Measurements from ENCODE around the gene COQ3. TPM values are rescaled to one million over a fixed set of nuclear protein-coding genes. Genes with fewer than 3 reads are reported as not detected.

COQ3 gene
- total and polyA plus RNA-seq, 2 of the 8 experiments (the other 6 are each of a cell fraction or from before 2014, with no cell fraction given), result 8.4 to 16.2 TPM

- H2BK20ac ChIP-seq (ENCODE audit: low read length), result no peak overlapping the region
- H3K4me3 ChIP-seq (ENCODE audit: extremely low read depth in 1 of 4, insufficient read depth in 2 of 4, low read depth in 3 of 4, low read length in 4 of 4), result no peak overlapping the region
- H3K27me3 ChIP-seq (replicated peaks in 1 of 4; ENCODE audit: control insufficient read depth in 3 of 4, extremely low read depth in 1 of 4, insufficient read depth in 3 of 4, low read length in 3 of 4), result no peaks in the 10 kb centered on the region; a peak in 1 of 7 replicates
- ChIA-PET CTCF (ENCODE audit: partially characterized antibody) (interaction anchor here (2.7 kb wide), 1 partner anchor 27 kb away, joined by 8 read pairs; no protein-coding TSS in a partner anchor), POLR2A (ENCODE audit: partially characterized antibody) (no interaction called here)
- no peaks in the 10 kb centered on the region for H3K23me2 ChIP-seq (ENCODE audit: low read depth, low read length)
- H3K56ac ChIP-seq (replicated peaks; ENCODE audit: insufficient read length, low read depth, low read length), result no peak overlapping the region
- no peak overlapping the region for H4K91ac ChIP-seq (replicated peaks; ENCODE audit: insufficient read length, low read length)
- no peaks in the 10 kb centered on the region for H4K20me1 ChIP-seq (replicated peaks in 1 of 2; ENCODE audit: control insufficient read depth in 1 of 2, insufficient read depth in 2 of 2, low read length in 2 of 2)
- H2BK5ac ChIP-seq (ENCODE audit: low read depth, low read length), result no peak overlapping the region
- FAIRE-seq (no peak), DNase-seq (ENCODE audit: low read depth in 1 of 2, low spot score in 2 of 2) (no peak)
- H2AK5ac ChIP-seq (ENCODE audit: low read depth, low read length), result no peak overlapping the region
- H3K9me3 ChIP-seq (ENCODE audit: insufficient read depth in 2 of 2, low read depth in 1 of 2, low read length in 1 of 2), result no peaks in the 10 kb centered on the region
- TF ChIP-seq HDAC6 (IDR thresholded peaks at IDR 0.05; ENCODE audit: low read depth, low read length) (no peak), SIN3A (conservative IDR thresholded peaks at IDR 0.05 in 1 of 2, IDR thresholded peaks at IDR 0.05 in 1 of 2; ENCODE audit: low read depth in 1 of 2, low read length in 2 of 2) (no peak), TAF1 (IDR thresholded peaks at IDR 0.05; ENCODE audit: low read depth, low read length) (no peak), ASH2L (IDR thresholded peaks at IDR 0.05; ENCODE audit: low read length) (no peak), KDM5A (IDR thresholded peaks at IDR 0.05; ENCODE audit: low read length) (no peak), SP4 (IDR thresholded peaks at IDR 0.05; ENCODE audit: low read length) (no peak), CHD1 (IDR thresholded peaks at IDR 0.05; ENCODE audit: low read depth, low read length) (no peak), ZNF274 (IDR thresholded peaks at IDR 0.05; ENCODE audit: borderline replicate concordance, extremely low read depth, low read length) (no peak), CHD2 (IDR thresholded peaks at IDR 0.05; ENCODE audit: low read length) (no peak), TBP (IDR thresholded peaks at IDR 0.05; ENCODE audit: low read depth, low read length) (no peak), MAX (IDR thresholded peaks at IDR 0.05) (no peak), TAF7 (optimal IDR thresholded peaks at IDR 0.05; ENCODE audit: borderline replicate concordance, low read depth, low read length) (no peak), PHF8 (conservative IDR thresholded peaks at IDR 0.05; ENCODE audit: low read depth, low read length) (no peak), CREB1 (IDR thresholded peaks at IDR 0.05) (no peak), CBX8 (IDR thresholded peaks at IDR 0.05; ENCODE audit: borderline replicate concordance, low read depth, low read length) (no peak), RBBP5 (IDR thresholded peaks at IDR 0.05; ENCODE audit: borderline replicate concordance, low read depth, low read length) (no peak)
- H3K79me2 ChIP-seq (ENCODE audit: control insufficient read depth in 1 of 2, insufficient read depth in 2 of 2, low read length in 2 of 2), result no peaks in the 10 kb centered on the region
- no peaks in the 10 kb centered on the region for H3K36me3 ChIP-seq (ENCODE audit: control insufficient read depth in 2 of 4, insufficient read depth in 4 of 4, low read length in 3 of 4)
- no peak overlapping the region for H3K18ac ChIP-seq (ENCODE audit: extremely low read depth, low read length)
- no peak overlapping the region for H2BK120ac ChIP-seq (replicated peaks; ENCODE audit: low read depth, low read length)
- no peak overlapping the region for H3K14ac ChIP-seq (ENCODE audit: insufficient read length)
- H4K8ac ChIP-seq (ENCODE audit: extremely low read depth, insufficient read depth, low read length), result no peak overlapping the region
- WGBS, 2 experiments (ENCODE audit: extremely low coverage in 1 of 2, insufficient coverage in 1 of 2, insufficient read length in 1 of 2, insufficient replicate concordance in 2 of 2, low coverage in 1 of 2, low lambda C conversion rate in 2 of 2, missing lambda C conversion rate in 1 of 2), result 79% methylated on average over 1 of the region's 1 CpG; no CpG with 5 or more reads in 1 of the 2 experiments
- H3K4me2 ChIP-seq (ENCODE audit: insufficient read depth in 1 of 2, low read depth in 2 of 2, low read length in 2 of 2), result no peak overlapping the region
- no peak overlapping the region for H3K27ac ChIP-seq (ENCODE audit: low read depth, low read length)
- no peak overlapping the region for H3K23ac ChIP-seq (ENCODE audit: insufficient read length)
- no peak overlapping the region for H2AFZ ChIP-seq (ENCODE audit: low read length)
- H2BK12ac ChIP-seq (ENCODE audit: low read depth, low read length), result no peak overlapping the region
- no peak overlapping the region for H3K4ac ChIP-seq (replicated peaks; ENCODE audit: insufficient read length, low read depth, low read length)
- H3K79me1 ChIP-seq (ENCODE audit: low read depth, low read length), result no peaks in the 10 kb centered on the region
- H2BK15ac ChIP-seq (ENCODE audit: low read length), result no peak overlapping the region
- no peaks in the 10 kb centered on the region for H3K4me1 ChIP-seq (replicated peaks in 1 of 4; ENCODE audit: control insufficient read depth in 3 of 4, insufficient read depth in 4 of 4, low read length in 3 of 4)
- H3K9ac ChIP-seq (replicated peaks in 1 of 4; ENCODE audit: extremely low read depth in 1 of 4, low read depth in 3 of 4, low read length in 3 of 4), result no peak overlapping the region
- no peak overlapping the region for H4K5ac ChIP-seq (ENCODE audit: insufficient read length, low read depth, low read length)
Measured at GRCh38 chr6:99356641-99357040, 37.4 kb downstream of the COQ3 start.

Data from H1 (cell line).